Right lobe of liver (tissue), 6 donors: ENCODE measurements around the gene HMOX2. TPM values are rescaled to one million over a fixed set of nuclear protein-coding genes. Genes with fewer than 3 reads are reported as not detected.

ENCODE experiments used
- ATAC-seq, 4 donors: fragments of 200-7000 bp; cut with Tn5 transposase; one replicate each; pipeline ENCODE4 v1.9.1; 2020; ENCODE audit warnings: mild to moderate bottlenecking in 4 of 4, moderate library complexity in 4 of 4
- DNase-seq, 3 donors: peaks; one replicate each; pipeline ENCODE4 v3.0.0-alpha.2; 2020
- H3K27ac ChIP-seq, 3 donors: fragments of 200-600 bp; one replicate each; pipeline ENCODE4 v1.8.0; 2022
- H3K27me3 ChIP-seq, 2 donors: fragments of 200-600 bp; one replicate each; pipeline ENCODE4 v1.8.0; 2022
- H3K36me3 ChIP-seq, 4 donors: fragments of 200-600 bp; sonication (generic) in 1 of 4; one replicate each; pipeline versions ENCODE4 v1.5.1 to v1.8.0; 2017 to 2022; ENCODE audit warnings: control low read depth in 1 of 4
- H3K4me1 ChIP-seq, 4 donors: fragments of 200-600 bp; sonication (generic) in 1 of 4; one replicate each; pipeline versions ENCODE4 v1.5.1 to v1.8.0; 2017 to 2022; ENCODE audit warnings: control low read depth in 1 of 4
- H3K4me3 ChIP-seq, 3 donors: fragments of 200-600 bp; one replicate each; pipeline ENCODE4 v1.8.0; 2022
- H3K9me3 ChIP-seq, 4 donors: fragments of 200-600 bp; sonication (generic) in 1 of 4; one replicate each; pipeline versions ENCODE4 v1.5.1 to v1.8.0; 2017 to 2022; ENCODE audit warnings: control low read depth in 1 of 4
- CTCF ChIP-seq, 4 donors: fragments of 200-600 bp in 3 of 4; fragments of 450-650 bp in 1 of 4; IDR thresholded peaks; one replicate each; pipeline versions ENCODE4 v1.5.1 to v1.8.0; 2016 to 2022; ENCODE audit warnings: antibody characterized with exemption in 4 of 4, mild to moderate bottlenecking in 2 of 4
- POLR2A ChIP-seq: fragments of 450-650 bp; IDR thresholded peaks from one replicate; pipeline ENCODE4 v1.6.1; 2017; ENCODE audit warnings: antibody characterized with exemption, mild to moderate bottlenecking
- WGBS: methylation state at CpG from one replicate; pipeline ENCODE4 v1.1.6; 2018; ENCODE audit warnings: low coverage, low lambda C conversion rate; ENCODE audit not compliant: insufficient coverage; ENCODE audit errors: missing lambda C conversion rate; 5-methylcytosine and 5-hydroxymethylcytosine counted together
- intact Hi-C, 2 donors: fragments of 100-400 bp; cut with DNase I; formaldehyde crosslinking; loops; one replicate each; pipeline versions ENCODE4 v1.11.2 to v1.14.1; 2022
- total RNA-seq, 6 experiments: library from RNA; depleted of rRNA in 2 of 6; stranded (reverse); fragments of >200 nt in 2 of 6; fragmentation: NEBNext Ultra II Directional in 3 of 6; extraction: Animal tissue kit (Norgen Biotek cat#: 25700) in 3 of 6; gene quantifications; one replicate each; pipeline versions ENCODE4 v1.1.0 to v1.2.4, GENCODE V29; 2016 to 2023
- donor health status: DM: no; HTN: yes; CAD: no.
- donor health status: DM: no; HTN: no; CAD: no.
- donor health status: DM: no; HTN: no; CAD: no.
- donor health status: DM: no; HTN: yes; CAD: no.
- donor health status: DM: no; HTN: yes; CAD: no.

HMOX2 gene
- total RNA-seq, 6 experiments from 2014 or later = 39.7 to 74.7 (median 55.4) TPM

- Histone ChIP-seq H3K4me3 (no peak overlapping the region), H3K4me1 (no peaks in the 10 kb centered on the region), H3K27ac (no peak overlapping the region), H3K9me3 (no peaks in the 10 kb centered on the region), H3K27me3 (no peaks in the 10 kb centered on the region), H3K36me3 (no peaks in the 10 kb centered on the region)
- no peak for TF ChIP-seq POLR2A
- TF ChIP-seq CTCF (IDR thresholded peaks at IDR 0.05) = no peak
- intact Hi-C loops = no loop called here
- DNase-seq (no peak), ATAC-seq (no peak)
- no CpG with 5 or more reads among the region's 8 CpGs for WGBS
These were observed 45.9 kb downstream of the HMOX2 start for GRCh38 chr16:4522051-4522581.

GRCh38 chr16:4523686-4524085, 47.5 kb downstream of the HMOX2 start:
- intact Hi-C loops = no loop called here
- H3K27ac ChIP-seq = no peak overlapping the region
- no peak for DNase-seq

GRCh38 chr16:4524571-4524970, 48.4 kb downstream of the HMOX2 start:
- TF ChIP-seq POLR2A (no peak), CTCF (IDR thresholded peaks at IDR 0.05) (no peak)
- no peaks in the 10 kb centered on the region for H3K27me3 ChIP-seq
- no peak overlapping the region for H3K27ac ChIP-seq
- H3K9me3 ChIP-seq = no peaks in the 10 kb centered on the region
- H3K4me3 ChIP-seq = no peak overlapping the region
- no peaks in the 10 kb centered on the region for H3K36me3 ChIP-seq
- ATAC-seq = no peak
- no peaks in the 10 kb centered on the region for H3K4me1 ChIP-seq
- DNase-seq = no peak
- intact Hi-C loops = no loop called here

More at GRCh38 chr16:4523686-4524085, 47.5 kb downstream of the HMOX2 start:
- no peak for ATAC-seq
- TF ChIP-seq POLR2A = no peak
- TF ChIP-seq CTCF (IDR thresholded peaks at IDR 0.05) = no peak
- Histone ChIP-seq H3K9me3 (no peaks in the 10 kb centered on the region), H3K4me1 (no peaks in the 10 kb centered on the region), H3K4me3 (no peak overlapping the region), H3K36me3 (no peaks in the 10 kb centered on the region), H3K27me3 (no peaks in the 10 kb centered on the region)
- no CpG with 5 or more reads among the region's 4 CpGs for WGBS

GRCh38 chr16:4525069-4525468, 48.9 kb downstream of the HMOX2 start:
- Histone ChIP-seq H3K27ac (no peak overlapping the region), H3K4me1 (no peaks in the 10 kb centered on the region), H3K9me3 (no peaks in the 10 kb centered on the region), H3K36me3 (no peaks in the 10 kb centered on the region), H3K27me3 (no peaks in the 10 kb centered on the region), H3K4me3 (no peak overlapping the region)
- ATAC-seq (no peak), DNase-seq (no peak)
- TF ChIP-seq POLR2A (no peak), CTCF (IDR thresholded peaks at IDR 0.05) (no peak)
- intact Hi-C loops = no loop called here
- 97% methylated on average over 4 of the region's 7 CpGs for WGBS
